Neuronal stem cell (in vitro differentiated cells): ENCODE results near the gene TMEM260.
"Not testable (repeated sequence)": the region's sequence is repeated elsewhere in the genome, so short reads cannot be mapped to it uniquely, and the experiment has no call there.

ENCODE experiments used
- DNase-seq: peaks from one replicate; pipeline ENCODE4 v3.0.0-alpha.2; 2013; ENCODE audit warnings: low spot score
- H2AFZ ChIP-seq: one replicate; pipeline ENCODE4 v1.6.1; 2013; ENCODE audit warnings: mild to moderate bottlenecking, low read length, inconsistent platforms
- H2AK5ac ChIP-seq: 2 replicates; pipeline ENCODE4 v1.6.1; 2013; ENCODE audit warnings: low read depth, mild to moderate bottlenecking, inconsistent platforms, low read length, moderate library complexity, mixed read lengths
- H2BK120ac ChIP-seq: 2 replicates; pipeline ENCODE4 v1.6.1; 2013; ENCODE audit warnings: low read depth, mild to moderate bottlenecking, inconsistent platforms, low read length, moderate library complexity, mixed read lengths
- H2BK12ac ChIP-seq: one replicate; pipeline ENCODE4 v1.6.1; 2013; ENCODE audit warnings: low read length, inconsistent platforms
- H2BK15ac ChIP-seq: 2 replicates; pipeline ENCODE4 v1.6.1; 2013; ENCODE audit warnings: mild to moderate bottlenecking, low read length, inconsistent platforms, mixed read lengths
- H2BK5ac ChIP-seq: one replicate; pipeline ENCODE4 v1.6.1; 2013; ENCODE audit warnings: inconsistent platforms, mild to moderate bottlenecking, low read length, moderate library complexity
- H3K14ac ChIP-seq: one replicate; pipeline ENCODE4 v1.6.1; 2013; ENCODE audit warnings: low read length, inconsistent platforms
- H3K18ac ChIP-seq: 2 replicates; pipeline ENCODE4 v1.6.1; 2013; ENCODE audit warnings: low read length, inconsistent platforms
- H3K23ac ChIP-seq: 2 replicates; pipeline ENCODE4 v1.6.1; 2013; ENCODE audit warnings: low read depth, mild to moderate bottlenecking, mixed read lengths, low read length, inconsistent platforms; ENCODE audit not compliant: poor library complexity
- H3K27ac ChIP-seq: replicated peaks from 3 replicates; pipeline ENCODE4 v1.5.1; 2013; ENCODE audit warnings: low read length, inconsistent platforms
- H3K27me3 ChIP-seq, 3 experiments: 2 replicates each; pipeline ENCODE4 v1.6.1; 2013; ENCODE audit warnings: low read length in 3 of 3, mild to moderate bottlenecking in 2 of 3, inconsistent platforms in 1 of 3, low read depth in 1 of 3, mixed read lengths in 1 of 3, moderate library complexity in 1 of 3; ENCODE audit not compliant: control insufficient read depth in 3 of 3, insufficient read depth in 3 of 3
- H3K36me3 ChIP-seq, 2 donors: replicated peaks in 1 of 2; 2 replicates each; pipeline ENCODE4 v1.6.1; 2013; ENCODE audit warnings: low read length in 2 of 2; ENCODE audit not compliant: control insufficient read depth in 2 of 2, insufficient read depth in 2 of 2
- H3K4ac ChIP-seq: 2 replicates; pipeline ENCODE4 v1.6.1; 2013; ENCODE audit warnings: inconsistent platforms, mild to moderate bottlenecking, low read length, moderate library complexity
- H3K4me1 ChIP-seq, 2 donors: 1 replicate in 1 of 2; 2 replicates in 1 of 2; pipeline ENCODE4 v1.6.1; 2013; ENCODE audit warnings: low read length in 2 of 2, low read depth in 1 of 2; ENCODE audit not compliant: control insufficient read depth in 2 of 2, insufficient read depth in 1 of 2
- H3K4me2 ChIP-seq: one replicate; pipeline ENCODE4 v1.6.1; 2013; ENCODE audit warnings: mild to moderate bottlenecking, low read length, inconsistent platforms; ENCODE audit not compliant: insufficient read depth, poor library complexity, severe bottlenecking
- H3K4me3 ChIP-seq, 2 donors: 2 replicates each; pipeline ENCODE4 v1.5.1; 2013; ENCODE audit warnings: low read length in 2 of 2, mild to moderate bottlenecking in 2 of 2, inconsistent platforms in 1 of 2, moderate library complexity in 1 of 2
- H3K79me1 ChIP-seq: one replicate; pipeline ENCODE4 v1.6.1; 2013; ENCODE audit warnings: low read depth, mild to moderate bottlenecking, inconsistent platforms, low read length, moderate library complexity
- H3K9ac ChIP-seq: one replicate; pipeline ENCODE4 v1.6.1; 2013; ENCODE audit warnings: mild to moderate bottlenecking, low read depth, low read length, inconsistent platforms; ENCODE audit not compliant: poor library complexity
- H3K9me3 ChIP-seq, 2 donors: replicated peaks in 1 of 2; 2 replicates each; pipeline versions ENCODE3 to v1.6.1; 2013; ENCODE audit warnings: low read length in 2 of 2, mild to moderate bottlenecking in 2 of 2, inconsistent platforms in 1 of 2, low read depth in 1 of 2, mixed read lengths in 1 of 2, moderate library complexity in 1 of 2; ENCODE audit not compliant: control insufficient read depth in 2 of 2, insufficient read depth in 1 of 2
- H4K8ac ChIP-seq: one replicate; pipeline ENCODE4 v1.6.1; 2013; ENCODE audit warnings: low read depth, mild to moderate bottlenecking, inconsistent platforms, low read length, moderate library complexity
- H4K91ac ChIP-seq: one replicate; pipeline ENCODE4 v1.6.1; 2013; ENCODE audit warnings: low read length, low read depth, mild to moderate bottlenecking, inconsistent platforms; ENCODE audit not compliant: poor library complexity
- WGBS, 2 donors: extraction: QIAGEN DNeasy Blood & Tissue Kit; methylation state at CpG; one replicate each; pipeline ENCODE4 v1.1.7; 2013; ENCODE audit warnings: missing lambda C conversion rate in 2 of 2, mixed read lengths in 1 of 2; ENCODE audit not compliant: insufficient read length in 2 of 2, insufficient replicate concordance in 1 of 2; ENCODE audit errors: extremely low coverage in 2 of 2; 5-methylcytosine and 5-hydroxymethylcytosine counted together

Gene TMEM260

GRCh38 chr14:56611663-56612062, 32.1 kb downstream of the TMEM260 start:
- DNase-seq, H3K9ac ChIP-seq, H3K4me2 ChIP-seq, H3K9me3 ChIP-seq, H3K27me3 ChIP-seq, H2BK15ac ChIP-seq, H3K27ac ChIP-seq, H4K91ac ChIP-seq, H4K8ac ChIP-seq, H3K14ac ChIP-seq, H3K23ac ChIP-seq, H2AK5ac ChIP-seq, H3K18ac ChIP-seq, H2BK120ac ChIP-seq, H3K79me1 ChIP-seq, H2BK5ac ChIP-seq, H3K4me1 ChIP-seq, H3K4me3 ChIP-seq, H3K4ac ChIP-seq, H2AFZ ChIP-seq, H2BK12ac ChIP-seq: not testable (repeated sequence)
- peaks cover 2 to 47% of the 10 kb centered on the region in 2 donors for H3K36me3 ChIP-seq
- no CpG with 5 or more reads among the region's 2 CpGs for WGBS, 2 donors

- no peak for DNase-seq
- Histone ChIP-seq H3K27ac (no peak overlapping the region), H3K36me3 (peaks cover 1 to 66% of the 10 kb centered on the region in 2 donors), H3K14ac (no peak overlapping the region), H3K9ac (no peak overlapping the region), H2BK12ac (no peak overlapping the region), H3K4me1 (no peaks in the 10 kb centered on the region), H3K79me1 (no peaks in the 10 kb centered on the region), H4K91ac (no peak overlapping the region), H3K4me3 (no peak overlapping the region), H2AK5ac (no peak overlapping the region), H3K23ac (no peak overlapping the region), H3K9me3 (no peaks in the 10 kb centered on the region), H2BK5ac (no peak overlapping the region), H2BK120ac (no peak overlapping the region), H4K8ac (no peak overlapping the region), H2AFZ (no peak overlapping the region), H3K18ac (no peak overlapping the region), H3K4me2 (no peak overlapping the region), H3K27me3 (no peaks in the 10 kb centered on the region), H2BK15ac (no peak overlapping the region), H3K4ac (no peak overlapping the region)
These were observed 37.5 kb downstream of the TMEM260 start for GRCh38 chr14:56617084-56617483.

GRCh38 chr14:56630707-56631106, 51.1 kb downstream of the TMEM260 start:
- peaks cover 6 to 19% of the 10 kb centered on the region in 2 donors for H3K9me3 ChIP-seq
- H3K18ac ChIP-seq: no peak overlapping the region
- H4K8ac ChIP-seq: peak overlapping the region; percentile 48
- no peak overlapping the region for H2BK120ac ChIP-seq
- H2AK5ac ChIP-seq: no peak overlapping the region
- no peak overlapping the region for H3K4me3 ChIP-seq
- H2AFZ ChIP-seq: no peak overlapping the region
- no peak overlapping the region for H2BK15ac ChIP-seq
- no peak overlapping the region for H3K27ac ChIP-seq
- no peak overlapping the region for H2BK5ac ChIP-seq
- no peak overlapping the region for H2BK12ac ChIP-seq
- no peak for DNase-seq
- H4K91ac ChIP-seq: no peak overlapping the region
- no peaks in the 10 kb centered on the region for H3K4me1 ChIP-seq
- no peak overlapping the region for H3K9ac ChIP-seq
- no CpG with 5 or more reads among the region's 3 CpGs for WGBS, 2 donors
- H3K79me1 ChIP-seq: no peaks in the 10 kb centered on the region
- H3K4ac ChIP-seq: no peak overlapping the region
- no peak overlapping the region for H3K14ac ChIP-seq
- peaks cover 12 to 73% of the 10 kb centered on the region in 2 donors for H3K36me3 ChIP-seq
- H3K27me3 ChIP-seq: no peaks in the 10 kb centered on the region
- no peak overlapping the region for H3K23ac ChIP-seq
- H3K4me2 ChIP-seq: no peak overlapping the region

GRCh38 chr14:56632195-56632594, 52.6 kb downstream of the TMEM260 start:
- no CpG with 5 or more reads among the region's 2 CpGs for WGBS, 2 donors
- Histone ChIP-seq H2AFZ (no peak overlapping the region), H2BK12ac (no peak overlapping the region), H3K36me3 (peaks cover 17 to 74% of the 10 kb centered on the region in 2 donors), H3K23ac (no peak overlapping the region), H3K27me3 (no peaks in the 10 kb centered on the region), H3K4ac (no peak overlapping the region), H2BK120ac (no peak overlapping the region), H3K79me1 (no peaks in the 10 kb centered on the region), H2BK5ac (no peak overlapping the region), H3K4me3 (no peak overlapping the region), H3K14ac (no peak overlapping the region), H3K9me3 (peaks cover 6 to 24% of the 10 kb centered on the region in 2 donors), H3K4me1 (no peaks in the 10 kb centered on the region), H4K8ac (no peak overlapping the region), H3K4me2 (no peak overlapping the region), H3K27ac (no peak overlapping the region), H3K18ac (no peak overlapping the region), H2AK5ac (no peak overlapping the region), H3K9ac (no peak overlapping the region), H4K91ac (no peak overlapping the region), H2BK15ac (no peak overlapping the region)
- DNase-seq: no peak
